ENCODE measurements around the gene SLC35B2.

The SLC35B2 gene

DNA sequence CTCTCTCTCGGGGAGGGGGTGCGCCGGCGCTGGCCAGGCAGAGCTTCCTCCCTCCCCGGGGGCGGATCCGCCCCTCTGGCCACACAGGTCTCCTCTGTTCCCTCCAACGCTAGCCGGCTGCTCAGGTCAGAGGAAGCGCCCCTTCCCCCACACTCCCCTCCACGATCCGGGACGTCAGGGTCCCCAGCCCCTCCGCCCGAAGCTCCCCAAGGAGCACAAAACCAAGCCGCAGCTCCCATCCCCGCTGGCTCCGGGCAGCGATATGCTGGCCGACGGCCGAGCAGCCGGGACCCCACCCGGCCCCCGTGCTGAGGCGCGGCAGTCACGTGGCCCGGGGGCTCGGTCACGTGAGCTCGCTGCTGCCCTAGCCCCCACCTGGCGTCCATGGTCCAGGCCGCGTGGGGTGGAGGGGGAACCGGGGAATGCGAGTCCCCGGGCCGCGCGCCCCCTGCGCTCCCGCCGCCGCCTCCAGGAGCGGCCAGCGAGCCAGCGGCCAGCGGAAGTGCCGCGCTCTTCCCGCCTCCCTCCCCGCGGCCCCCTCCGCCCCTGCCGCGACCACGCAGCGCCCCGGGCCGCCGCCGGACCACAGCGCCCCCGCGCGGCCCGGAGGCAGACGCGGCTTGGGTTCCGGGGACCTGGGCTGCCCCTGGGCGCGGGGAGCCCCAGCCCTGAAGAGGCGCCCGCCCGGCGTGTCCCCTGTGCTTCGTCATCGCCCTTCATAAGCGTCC, at the start of gene SLC35B2:
SLC35B2 (minus strand) TSS at position 504 of the 728 bp plus-strand sequence; CDS start at position 386, 118 bp downstream.
- Histone ChIP-seq H3K27ac (ENCODE audit: low read depth, low read length) (peak within 1 kb of the TSS; percentile 75), H3K27me3 (ENCODE audit: control insufficient read depth, insufficient read depth, low read length) (no peaks in the 10 kb centered on the region), H3K36me3 (ENCODE audit: control insufficient read depth, insufficient read depth, low read length) (peaks cover 33% of the 10 kb centered on the region), H3K9ac (ENCODE audit: low read length) (peak within 1 kb of the TSS; percentile 69), H3K4me1 (ENCODE audit: control insufficient read depth, insufficient read depth, low read length) (peaks cover 6% of the 10 kb centered on the region), H3K4me3 (ENCODE audit: low read length) (peak within 1 kb of the TSS; percentile 80)

DNA sequence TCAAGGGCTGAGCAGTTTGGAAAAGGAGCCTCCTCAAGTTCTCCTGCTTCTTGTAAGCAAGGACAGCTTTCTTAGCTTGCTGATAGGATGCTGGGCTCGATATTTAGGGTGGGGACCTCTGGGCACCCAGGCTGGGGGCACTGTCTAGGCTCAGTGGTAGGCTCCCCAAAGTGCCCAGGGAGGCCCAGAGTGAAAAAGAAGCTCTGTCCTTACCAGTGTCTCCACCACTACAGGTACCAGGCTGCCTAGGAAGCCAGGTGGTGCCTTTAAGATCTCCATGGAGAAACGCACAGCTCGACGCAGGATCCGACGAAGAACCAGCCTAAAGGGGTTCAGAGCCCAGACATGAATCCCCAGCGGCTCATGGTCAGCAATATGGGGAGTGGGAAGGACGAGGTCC, 49.4 kb upstream of the SLC35B2 start:
- Histone ChIP-seq H3K4me1 (ENCODE audit: control insufficient read depth, insufficient read depth, low read length) (no peaks in the 10 kb centered on the region), H3K9ac (ENCODE audit: low read length) (no peak overlapping the region), H3K4me3 (ENCODE audit: low read length) (no peak overlapping the region), H3K27ac (ENCODE audit: low read depth, low read length) (no peak overlapping the region), H3K27me3 (ENCODE audit: control insufficient read depth, insufficient read depth, low read length) (no peaks in the 10 kb centered on the region), H3K36me3 (ENCODE audit: control insufficient read depth, insufficient read depth, low read length) (peaks cover 54% of the 10 kb centered on the region)

- H3K4me3 ChIP-seq (ENCODE audit: low read length) = no peak overlapping the region
- no peaks in the 10 kb centered on the region for H3K4me1 ChIP-seq (ENCODE audit: control insufficient read depth, insufficient read depth, low read length)
- no peaks in the 10 kb centered on the region for H3K27me3 ChIP-seq (ENCODE audit: control insufficient read depth, insufficient read depth, low read length)
- H3K27ac ChIP-seq (ENCODE audit: low read depth, low read length) = no peak overlapping the region
- peaks cover 55% of the 10 kb centered on the region for H3K36me3 ChIP-seq (ENCODE audit: control insufficient read depth, insufficient read depth, low read length)
- H3K9ac ChIP-seq (ENCODE audit: low read length) = no peak overlapping the region
Measured at GRCh38 chr6:44305200-44305725, 47.9 kb upstream of the SLC35B2 start.

DNA sequence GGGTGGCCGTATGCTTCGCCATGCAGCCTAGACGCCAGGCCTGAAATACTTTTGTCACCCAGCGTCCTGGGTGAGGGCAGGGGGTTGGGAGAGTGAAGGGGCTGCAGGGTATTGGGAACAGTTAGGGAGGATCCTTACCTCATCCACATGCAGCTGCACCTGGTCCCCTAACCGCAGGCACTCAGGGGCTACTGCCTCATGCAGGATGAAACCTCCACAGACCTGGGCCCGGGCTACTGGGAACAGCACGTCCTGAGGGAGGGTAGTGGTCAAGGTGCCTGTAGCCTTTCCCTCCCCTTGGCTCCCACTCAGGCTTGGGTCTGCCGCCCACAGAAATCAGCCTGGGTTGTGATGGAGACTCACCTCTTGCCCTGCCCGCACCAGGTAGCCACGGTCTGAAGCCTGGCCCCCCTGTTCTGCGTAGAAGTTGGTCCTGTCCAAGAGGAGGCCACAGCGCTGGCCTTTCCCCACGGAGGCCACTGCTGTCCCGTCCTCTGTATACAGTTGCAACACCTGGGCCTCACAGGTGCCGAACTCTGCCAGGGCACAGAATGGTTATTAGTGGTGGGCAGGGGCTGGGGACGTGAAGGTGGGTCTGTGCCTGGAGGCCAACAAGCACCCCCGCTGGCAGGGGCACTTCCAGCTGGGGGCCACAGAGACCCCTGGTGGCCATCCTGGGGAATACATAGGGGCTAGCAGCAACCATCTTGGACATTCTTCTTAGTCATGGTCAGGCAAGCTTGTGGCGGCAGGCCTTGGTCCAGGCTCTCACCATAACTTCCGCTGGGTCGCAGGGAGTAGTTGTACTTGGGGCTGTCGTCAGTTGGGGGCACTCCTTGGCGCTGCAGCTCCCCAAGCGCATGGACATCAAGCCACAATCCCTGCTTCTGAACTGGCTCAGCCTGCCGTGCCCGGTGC, 47.2 kb upstream of the SLC35B2 start:
- H3K4me1 ChIP-seq (ENCODE audit: control insufficient read depth, insufficient read depth, low read length) = no peaks in the 10 kb centered on the region
- no peak overlapping the region for H3K4me3 ChIP-seq (ENCODE audit: low read length)
- H3K27me3 ChIP-seq (ENCODE audit: control insufficient read depth, insufficient read depth, low read length) = no peaks in the 10 kb centered on the region
- no peak overlapping the region for H3K9ac ChIP-seq (ENCODE audit: low read length)
- H3K36me3 ChIP-seq (ENCODE audit: control insufficient read depth, insufficient read depth, low read length) = peaks cover 48% of the 10 kb centered on the region
- no peak overlapping the region for H3K27ac ChIP-seq (ENCODE audit: low read depth, low read length)

- Histone ChIP-seq H3K4me3 (ENCODE audit: low read length) (no peak overlapping the region), H3K4me1 (ENCODE audit: control insufficient read depth, insufficient read depth, low read length) (no peaks in the 10 kb centered on the region), H3K27ac (ENCODE audit: low read depth, low read length) (no peak overlapping the region), H3K9ac (ENCODE audit: low read length) (no peak overlapping the region), H3K27me3 (ENCODE audit: control insufficient read depth, insufficient read depth, low read length) (no peaks in the 10 kb centered on the region), H3K36me3 (ENCODE audit: control insufficient read depth, insufficient read depth, low read length) (peaks cover 48% of the 10 kb centered on the region)
Measured at GRCh38 chr6:44303842-44304241, 46.5 kb upstream of the SLC35B2 start.

DNA sequence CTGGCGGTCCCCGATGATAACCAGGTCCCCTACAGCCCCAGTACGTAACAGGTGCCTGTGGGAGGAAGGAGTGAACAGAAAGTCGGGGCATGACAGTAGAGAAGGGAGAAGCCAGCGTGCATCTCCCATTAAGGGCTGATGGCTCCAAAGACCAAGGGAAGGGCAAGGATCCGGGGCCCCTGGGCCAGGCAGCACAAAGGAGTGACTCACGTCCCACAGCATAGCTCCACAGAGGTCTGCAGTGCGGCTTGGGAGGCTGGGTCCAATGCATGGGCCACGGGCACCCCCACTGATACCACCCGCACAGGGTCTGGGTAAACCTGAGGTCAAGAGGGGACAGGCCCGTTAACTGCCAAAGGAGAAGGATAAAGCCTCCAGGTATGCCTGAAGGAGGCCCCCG, 45.5 kb upstream of the SLC35B2 start:
- H3K9ac ChIP-seq (ENCODE audit: low read length) = no peak overlapping the region
- no peak overlapping the region for H3K4me3 ChIP-seq (ENCODE audit: low read length)
- no peaks in the 10 kb centered on the region for H3K4me1 ChIP-seq (ENCODE audit: control insufficient read depth, insufficient read depth, low read length)
- no peak overlapping the region for H3K27ac ChIP-seq (ENCODE audit: low read depth, low read length)
- no peaks in the 10 kb centered on the region for H3K27me3 ChIP-seq (ENCODE audit: control insufficient read depth, insufficient read depth, low read length)
- peaks cover 46% of the 10 kb centered on the region for H3K36me3 ChIP-seq (ENCODE audit: control insufficient read depth, insufficient read depth, low read length)

- H3K9ac ChIP-seq (ENCODE audit: low read length) = no peak overlapping the region
- H3K36me3 ChIP-seq (ENCODE audit: control insufficient read depth, insufficient read depth, low read length) = peaks cover 40% of the 10 kb centered on the region
Measured at GRCh38 chr6:44301782-44302564, 44.6 kb upstream of the SLC35B2 start.

DNA sequence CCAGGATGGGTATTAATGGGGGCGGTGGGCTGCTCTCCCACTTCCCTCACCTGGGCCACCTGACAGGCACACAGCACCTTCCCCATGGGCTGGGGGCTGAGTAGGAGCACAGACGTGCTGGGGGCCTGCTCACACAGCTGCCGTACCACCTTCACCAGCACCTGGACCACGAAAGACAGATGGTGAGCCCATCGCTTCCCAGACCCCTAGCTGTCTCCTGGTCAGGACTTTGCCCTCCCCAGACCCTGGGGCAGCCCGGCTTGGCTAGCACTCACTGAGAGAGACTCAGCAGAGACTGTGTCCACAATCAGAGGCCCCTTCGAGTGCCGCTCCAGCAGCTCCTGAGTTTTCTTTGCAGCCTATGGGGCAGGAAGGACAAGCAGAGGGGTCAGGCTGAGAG, 43.8 kb upstream of the SLC35B2 start:
- H3K9ac ChIP-seq (ENCODE audit: low read length) = no peak overlapping the region
- no peak overlapping the region for H3K4me3 ChIP-seq (ENCODE audit: low read length)
- H3K27ac ChIP-seq (ENCODE audit: low read depth, low read length) = no peak overlapping the region
- peaks cover 36% of the 10 kb centered on the region for H3K36me3 ChIP-seq (ENCODE audit: control insufficient read depth, insufficient read depth, low read length)
- no peaks in the 10 kb centered on the region for H3K4me1 ChIP-seq (ENCODE audit: control insufficient read depth, insufficient read depth, low read length)
- peaks cover 12% of the 10 kb centered on the region for H3K27me3 ChIP-seq (ENCODE audit: control insufficient read depth, insufficient read depth, low read length)

More at GRCh38 chr6:44301782-44302564, 44.6 kb upstream of the SLC35B2 start:
- no peak overlapping the region for H3K4me3 ChIP-seq (ENCODE audit: low read length)
- peaks cover 4% of the 10 kb centered on the region for H3K27me3 ChIP-seq (ENCODE audit: control insufficient read depth, insufficient read depth, low read length)
- H3K4me1 ChIP-seq (ENCODE audit: control insufficient read depth, insufficient read depth, low read length) = no peaks in the 10 kb centered on the region
- no peak overlapping the region for H3K27ac ChIP-seq (ENCODE audit: low read depth, low read length)

- Histone ChIP-seq H3K27ac (ENCODE audit: low read depth, low read length) (no peak overlapping the region), H3K9ac (ENCODE audit: low read length) (no peak overlapping the region), H3K36me3 (ENCODE audit: control insufficient read depth, insufficient read depth, low read length) (peaks cover 29% of the 10 kb centered on the region), H3K27me3 (ENCODE audit: control insufficient read depth, insufficient read depth, low read length) (peaks cover 17% of the 10 kb centered on the region), H3K4me1 (ENCODE audit: control insufficient read depth, insufficient read depth, low read length) (no peaks in the 10 kb centered on the region), H3K4me3 (ENCODE audit: low read length) (no peak overlapping the region)
Measured at GRCh38 chr6:44300292-44300823, 43.0 kb upstream of the SLC35B2 start.

GRCh38 chr6:44298864-44299263, 41.5 kb upstream of the SLC35B2 start:
- Histone ChIP-seq H3K27me3 (ENCODE audit: control insufficient read depth, insufficient read depth, low read length) (peaks cover 23% of the 10 kb centered on the region), H3K36me3 (ENCODE audit: control insufficient read depth, insufficient read depth, low read length) (peaks cover 18% of the 10 kb centered on the region), H3K9ac (ENCODE audit: low read length) (no peak overlapping the region), H3K4me1 (ENCODE audit: control insufficient read depth, insufficient read depth, low read length) (no peaks in the 10 kb centered on the region), H3K27ac (ENCODE audit: low read depth, low read length) (no peak overlapping the region), H3K4me3 (ENCODE audit: low read length) (no peak overlapping the region)

- Histone ChIP-seq H3K9ac (ENCODE audit: low read length) (no peak overlapping the region), H3K27me3 (ENCODE audit: control insufficient read depth, insufficient read depth, low read length) (peaks cover 23% of the 10 kb centered on the region), H3K27ac (ENCODE audit: low read depth, low read length) (no peak overlapping the region), H3K36me3 (ENCODE audit: control insufficient read depth, insufficient read depth, low read length) (peaks cover 18% of the 10 kb centered on the region), H3K4me1 (ENCODE audit: control insufficient read depth, insufficient read depth, low read length) (no peaks in the 10 kb centered on the region), H3K4me3 (ENCODE audit: low read length) (peak overlapping the region; percentile 52)
Measured at GRCh38 chr6:44298055-44298803, 40.9 kb upstream of the SLC35B2 start.
